Loucy (cell line): ENCODE data around the gene SDK1.

ENCODE experiments used
- H2AFZ ChIP-seq: fragments of 200-600 bp; sonication (generic); 2 replicates; pipeline ENCODE4 v1.6.0; 2016; ENCODE audit warnings: antibody characterized with exemption, mild to moderate bottlenecking, low read length, moderate library complexity
- H3F3A ChIP-seq: fragments of 200-600 bp; 2 replicates; pipeline ENCODE4 v1.6.0; 2016; ENCODE audit warnings: antibody characterized with exemption, low read depth, mild to moderate bottlenecking
- H3K27me3 ChIP-seq: fragments of 200-600 bp; sonication (generic); 2 replicates; pipeline ENCODE4 v1.6.1; 2014; ENCODE audit warnings: low read length, mild to moderate bottlenecking; ENCODE audit not compliant: insufficient read depth, poor library complexity, severe bottlenecking
- H3K36me3 ChIP-seq: fragments of 200-600 bp; sonication (generic); 2 replicates; pipeline ENCODE4 v1.6.1; 2016; ENCODE audit warnings: low read length; ENCODE audit not compliant: insufficient read depth
- H3K4me1 ChIP-seq: fragments of 200-600 bp; sonication (generic); 2 replicates; pipeline ENCODE4 v1.5.1; 2014; ENCODE audit warnings: low read length, mild to moderate bottlenecking; ENCODE audit not compliant: insufficient read depth, poor library complexity, severe bottlenecking
- H3K4me2 ChIP-seq: fragments of 200-600 bp; sonication (generic); 2 replicates; pipeline ENCODE4 v1.6.0; 2014; ENCODE audit warnings: antibody characterized with exemption, low read length, low read depth, mild to moderate bottlenecking; ENCODE audit not compliant: poor library complexity, severe bottlenecking
- H3K4me3 ChIP-seq: fragments of 200-600 bp; sonication (generic); 2 replicates; pipeline ENCODE4 v1.5.1; 2014; ENCODE audit warnings: low read length, mild to moderate bottlenecking, mixed read lengths; ENCODE audit not compliant: poor library complexity, severe bottlenecking
- H3K79me2 ChIP-seq: fragments of 200-600 bp; sonication (generic); 2 replicates; pipeline ENCODE4 v1.6.1; 2014; ENCODE audit warnings: low read length; ENCODE audit not compliant: insufficient read depth
- H3K9ac ChIP-seq: fragments of 200-600 bp; sonication (generic); 2 replicates; pipeline ENCODE4 v1.6.0; 2014; ENCODE audit warnings: mild to moderate bottlenecking, low read depth, low read length, moderate library complexity; ENCODE audit not compliant: poor library complexity, severe bottlenecking
- H3K9me2 ChIP-seq: fragments of 200-600 bp; sonication (generic); replicated peaks from 2 replicates; pipeline ENCODE4 v1.6.1; 2016; ENCODE audit warnings: low read depth, low read length, mixed read lengths
- H3K9me3 ChIP-seq: fragments of 200-600 bp; sonication (generic); 2 replicates; pipeline ENCODE4 v1.6.1; 2014; ENCODE audit warnings: mild to moderate bottlenecking, antibody characterized with exemption, low read length, low read depth; ENCODE audit not compliant: insufficient read depth
- H4K20me1 ChIP-seq: fragments of 200-600 bp; sonication (generic); 2 replicates; pipeline ENCODE4 v1.6.0; 2014; ENCODE audit warnings: antibody characterized with exemption, low read length, mild to moderate bottlenecking; ENCODE audit not compliant: insufficient read depth, poor library complexity, severe bottlenecking
- CTCF ChIP-seq: fragments of 200-600 bp; sonication (generic); conservative IDR thresholded peaks from 2 replicates; pipeline ENCODE4 v1.5.1; 2014; ENCODE audit warnings: mild to moderate bottlenecking, antibody characterized with exemption, low read length
- EZH2phosphoT487 ChIP-seq: fragments of 200-600 bp; IDR thresholded peaks from 2 replicates; pipeline ENCODE4 v1.6.1; 2018; ENCODE audit warnings: antibody characterized with exemption, mild to moderate bottlenecking, moderate library complexity, borderline replicate concordance

SDK1 gene

GRCh38 chr7:3917436-3917835 is 616.4 kb downstream of the SDK1 start:
- Histone ChIP-seq H3K4me2 (no peak overlapping the region), H3F3A (no peaks in the 10 kb centered on the region), H2AFZ (no peak overlapping the region), H3K4me3 (no peak overlapping the region), H3K9ac (no peak overlapping the region), H3K36me3 (no peaks in the 10 kb centered on the region), H3K9me2 (no peaks in the 10 kb centered on the region), H3K27me3 (no peaks in the 10 kb centered on the region), H4K20me1 (no peaks in the 10 kb centered on the region), H3K4me1 (no peaks in the 10 kb centered on the region), H3K9me3 (no peaks in the 10 kb centered on the region), H3K79me2 (no peaks in the 10 kb centered on the region)
- TF ChIP-seq CTCF (no peak), EZH2phosphoT487 (no peak)

- no peak overlapping the region for H3K4me2 ChIP-seq
These were observed 617.5 kb downstream of the SDK1 start for GRCh38 chr7:3918576-3918975.

GRCh38 chr7:3922175-3922635 is 621.2 kb downstream of the SDK1 start:
- Histone ChIP-seq H3F3A (no peaks in the 10 kb centered on the region), H3K4me2 (no peak overlapping the region)

More at GRCh38 chr7:3918576-3918975, 617.5 kb downstream of the SDK1 start:
- Histone ChIP-seq H3K9me3 (no peaks in the 10 kb centered on the region), H4K20me1 (no peaks in the 10 kb centered on the region), H3K4me3 (no peak overlapping the region), H3K79me2 (no peaks in the 10 kb centered on the region), H3K9me2 (no peaks in the 10 kb centered on the region), H3F3A (no peaks in the 10 kb centered on the region), H2AFZ (no peak overlapping the region), H3K36me3 (no peaks in the 10 kb centered on the region), H3K4me1 (no peaks in the 10 kb centered on the region), H3K9ac (no peak overlapping the region), H3K27me3 (no peaks in the 10 kb centered on the region)
- TF ChIP-seq CTCF (no peak), EZH2phosphoT487 (no peak)

More at GRCh38 chr7:3922175-3922635, 621.2 kb downstream of the SDK1 start:
- Histone ChIP-seq H4K20me1 (no peaks in the 10 kb centered on the region), H3K4me1 (no peaks in the 10 kb centered on the region), H3K79me2 (no peaks in the 10 kb centered on the region), H3K27me3 (no peaks in the 10 kb centered on the region), H2AFZ (no peak overlapping the region), H3K4me3 (no peak overlapping the region), H3K9ac (no peak overlapping the region), H3K9me3 (no peaks in the 10 kb centered on the region; the same call in 1 of the 2 replicates), H3K36me3 (no peaks in the 10 kb centered on the region), H3K9me2 (no peaks in the 10 kb centered on the region)
- no peak for TF ChIP-seq EZH2phosphoT487
- no peak for TF ChIP-seq CTCF
